GM19324 (cell line): ENCODE data around the gene RNF215.
A peak's percentile ranks its signal among the peaks of the same experiment; 100 is the strongest.
"Not testable (repeated sequence)": the region's sequence is repeated elsewhere in the genome, so short reads cannot be mapped to it uniquely, and the experiment has no call there.

Experiments
- ATAC-seq: cut with Tn5 transposase; IDR thresholded peaks from one replicate; pipeline ENCODE4 v1.9.1; 2021; ENCODE audit warnings: mild to moderate bottlenecking, moderate library complexity; ENCODE audit not compliant: unreplicated experiment, low FRiP score

Gene RNF215

DNA sequence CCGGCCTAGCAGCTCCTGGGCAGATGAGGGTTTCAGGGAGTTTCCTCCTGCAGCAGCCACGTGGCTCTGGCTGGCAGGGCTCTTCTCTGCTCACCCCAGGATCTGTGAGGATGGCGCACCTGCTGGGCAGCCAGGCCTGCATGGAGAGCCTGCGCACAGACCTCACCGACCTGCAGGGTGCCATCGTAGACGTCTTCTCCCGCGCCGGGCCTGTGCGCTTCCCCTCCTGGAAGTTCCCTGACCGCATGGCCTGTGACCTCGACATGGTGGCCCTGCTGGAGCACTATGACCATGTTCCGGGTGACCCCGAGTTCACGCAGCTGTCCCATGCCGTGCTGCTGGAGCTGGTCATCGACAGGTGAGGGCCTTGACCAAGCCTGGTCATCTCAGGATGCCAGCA lies 21.3 kb downstream of the RNF215 start:
- no peak for ATAC-seq

DNA sequence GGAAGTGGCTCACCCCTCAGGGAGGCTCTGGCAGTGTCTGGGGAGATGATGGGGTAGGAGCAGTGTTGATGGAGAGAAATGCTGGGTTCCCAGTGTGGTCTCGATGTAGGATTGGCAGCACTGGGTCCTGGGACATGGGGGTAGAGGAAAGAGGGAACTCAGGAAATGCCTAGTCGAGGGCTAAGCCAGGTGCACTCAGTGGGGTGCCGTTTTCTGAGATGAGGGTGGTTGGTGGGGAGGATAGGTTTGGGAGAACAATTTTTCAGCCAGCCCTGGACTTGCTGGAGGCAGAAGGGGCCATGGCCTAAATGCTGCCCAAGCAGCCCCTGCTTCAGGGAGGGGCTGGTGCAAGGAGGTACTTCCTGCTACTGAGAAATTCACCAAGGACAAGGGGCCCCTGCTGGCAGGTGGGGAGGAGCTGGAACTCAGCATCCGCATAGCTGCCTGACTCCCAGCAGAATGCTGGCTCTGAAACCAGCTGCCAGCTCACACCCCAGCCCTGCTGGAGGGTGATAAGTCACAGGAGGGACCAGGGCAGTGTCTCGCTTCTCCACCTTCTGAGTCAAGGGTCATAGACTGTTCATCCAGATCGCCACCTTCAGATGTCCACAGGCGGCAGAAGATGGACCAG lies 24.4 kb downstream of the RNF215 start:
- no peak for ATAC-seq

DNA sequence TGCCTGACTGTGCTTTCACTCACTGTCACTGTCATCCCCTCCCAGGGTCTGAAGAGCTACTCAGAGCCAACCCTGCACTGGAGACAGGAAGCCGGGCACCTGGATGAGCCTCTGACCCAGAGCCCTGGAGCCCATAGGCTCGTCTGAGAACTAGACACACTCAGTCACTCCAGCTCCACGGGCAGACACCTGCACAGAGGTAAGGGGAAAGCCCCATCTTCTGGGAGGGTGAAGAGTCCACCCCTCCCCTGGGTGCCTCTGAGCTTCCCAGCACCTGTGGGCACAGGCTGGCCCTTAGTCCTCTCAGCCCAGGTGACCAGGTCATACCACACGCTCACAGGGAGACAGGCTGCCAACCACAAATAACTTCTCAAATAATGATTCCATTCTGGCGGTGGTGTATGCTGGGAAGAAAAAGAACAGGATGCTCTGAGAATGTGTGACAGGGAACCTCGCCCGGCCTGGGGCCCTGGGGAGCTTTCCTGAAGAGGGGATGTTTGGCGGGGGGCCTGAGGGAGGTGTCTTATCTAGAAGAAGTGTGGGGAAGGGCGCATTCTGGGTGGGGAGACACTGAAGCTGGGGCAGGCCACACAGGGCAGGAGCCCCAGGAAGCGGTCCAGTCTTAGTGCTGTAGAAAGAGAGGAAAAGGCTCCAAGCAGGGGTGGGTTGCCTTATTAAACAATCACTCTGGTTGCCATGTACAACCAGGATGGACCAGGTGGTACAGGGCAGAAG lies 25.1 kb downstream of the RNF215 start:
- ATAC-seq = no peak

DNA sequence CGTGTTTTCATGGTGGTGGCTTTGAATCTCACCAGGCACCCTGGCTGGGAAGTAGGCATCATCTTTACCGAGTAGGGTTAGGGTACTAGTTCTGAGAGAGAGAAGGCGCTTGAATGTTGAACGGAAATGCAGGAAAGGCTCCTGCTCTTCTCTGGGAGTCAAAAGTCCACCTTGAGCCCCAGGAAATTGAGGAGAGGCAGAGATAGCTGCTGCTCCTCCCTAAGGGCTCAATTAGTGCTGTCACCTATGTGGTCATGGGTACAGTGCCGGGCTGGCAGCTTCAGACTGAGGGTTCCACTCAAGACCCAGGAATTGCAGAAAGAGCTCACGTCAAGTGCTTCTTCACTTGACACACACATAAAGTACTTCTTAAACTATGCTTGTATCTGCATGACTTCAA lies 28.7 kb downstream of the RNF215 start:
- ATAC-seq = no peak

DNA sequence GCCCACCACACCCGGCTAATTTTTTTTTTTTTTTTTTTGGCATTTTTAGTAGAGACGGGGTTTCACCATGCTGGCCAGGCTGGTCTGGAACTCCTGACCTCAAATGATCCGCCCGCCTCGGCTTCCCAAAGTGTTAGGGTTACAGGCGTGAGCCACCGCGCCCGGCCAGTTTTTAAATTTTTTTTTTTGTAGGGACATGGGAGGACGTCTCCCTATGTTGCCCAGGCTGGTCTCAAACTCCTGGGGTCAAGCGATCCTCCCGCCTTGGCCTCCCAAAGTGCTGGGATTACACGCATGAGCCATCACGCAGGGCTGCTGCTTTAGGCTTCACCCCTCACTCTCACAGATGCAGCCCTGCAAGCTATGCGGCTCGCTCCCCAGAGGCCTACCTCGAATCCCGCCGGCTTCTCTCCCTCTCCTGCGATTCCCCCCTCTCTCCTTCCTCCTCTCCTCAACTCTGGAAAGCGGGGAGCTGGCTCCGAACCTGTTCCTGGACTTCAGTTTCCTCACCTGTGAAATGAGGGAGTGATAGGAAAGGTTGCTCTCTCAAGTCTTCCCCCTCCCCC lies 29.5 kb downstream of the RNF215 start:
- ATAC-seq = no peak

DNA sequence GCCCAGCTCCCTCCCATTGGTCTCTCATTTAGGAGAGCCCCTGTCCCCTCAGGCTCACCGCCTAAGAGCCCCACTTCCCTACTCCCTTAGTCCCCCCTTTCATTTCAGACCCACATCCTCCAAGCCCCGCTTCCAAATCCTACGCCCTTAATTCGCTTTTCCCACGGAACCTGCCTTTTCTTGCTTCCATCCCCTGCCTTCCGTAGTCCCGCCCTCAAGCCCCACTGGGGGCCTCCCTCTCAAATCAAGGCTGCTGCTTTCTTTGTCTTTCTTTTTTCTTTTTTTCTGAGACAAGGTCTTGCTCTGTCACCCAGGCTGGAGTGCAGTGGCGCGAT lies 30.0 kb downstream of the RNF215 start:
- no peak for ATAC-seq

DNA sequence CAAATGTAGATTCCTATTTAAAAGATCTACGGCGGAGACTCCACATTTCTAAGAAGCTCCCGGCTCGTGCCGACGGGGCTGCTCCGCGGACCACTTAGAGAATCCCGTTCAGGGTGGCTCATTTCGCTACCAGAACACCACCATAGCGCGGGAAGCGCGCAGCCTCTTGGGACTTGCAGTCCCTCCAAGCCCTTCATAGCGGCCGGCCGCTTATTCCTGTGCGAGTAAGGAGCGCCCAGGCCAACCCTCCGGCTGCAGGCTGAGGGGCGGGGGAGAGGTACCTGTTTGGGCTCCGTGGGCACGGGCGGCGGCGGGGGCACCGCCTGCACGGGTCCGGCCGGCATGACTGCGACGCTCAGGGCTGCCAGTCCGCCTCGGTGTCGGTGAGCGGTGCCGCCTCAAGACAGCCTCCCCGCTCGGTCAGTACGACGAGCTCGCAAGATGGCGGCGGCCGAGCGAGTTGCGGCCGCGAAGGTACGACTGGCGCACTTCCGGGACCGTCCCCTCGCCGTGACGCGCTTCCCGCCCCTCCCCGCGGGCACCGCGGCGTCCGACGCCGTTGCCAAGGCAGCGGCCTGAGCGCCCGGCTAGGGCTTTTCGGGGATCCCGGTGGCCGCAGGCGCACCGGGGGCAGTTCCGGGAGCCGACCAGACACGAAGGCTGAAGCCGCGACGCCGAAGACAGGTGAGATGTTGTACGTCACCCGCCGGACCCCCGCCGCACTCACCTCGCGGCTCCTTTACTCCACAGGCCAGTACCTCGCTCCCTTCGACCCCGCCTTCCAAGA lies 30.6 kb downstream of the RNF215 start, which contains the start of the genes CCDC157 and SF3A1:
TSS of gene CCDC157 (plus strand) at position 559 of the 787 bp plus-strand sequence. CDS start 8,994 bp downstream, outside the sequence.
TSS of gene SF3A1 (minus strand) at position 446 of the 787 bp plus-strand sequence. CDS start at position 344, 102 bp downstream.
- ATAC-seq = peak; percentile 95

DNA sequence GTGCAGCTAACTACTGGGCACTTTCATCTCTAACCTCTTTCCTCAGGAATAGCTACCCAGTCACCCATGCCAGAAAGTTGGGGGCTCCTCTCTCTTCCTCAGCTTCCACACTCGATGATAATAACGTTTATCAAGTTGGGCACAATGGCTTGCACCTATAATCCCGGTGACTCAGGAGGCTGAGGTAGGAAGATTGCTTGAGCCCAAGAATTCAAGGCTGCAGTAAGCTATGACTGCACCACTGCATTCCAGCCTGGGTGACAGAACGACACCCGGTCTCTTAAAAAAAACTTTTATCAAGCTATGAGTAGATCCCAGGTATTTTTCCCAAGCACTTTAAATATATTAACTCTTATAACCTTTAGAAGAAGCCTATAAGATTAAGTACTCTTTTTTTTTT lies 32.6 kb downstream of the RNF215 start:
- ATAC-seq = no peak

DNA sequence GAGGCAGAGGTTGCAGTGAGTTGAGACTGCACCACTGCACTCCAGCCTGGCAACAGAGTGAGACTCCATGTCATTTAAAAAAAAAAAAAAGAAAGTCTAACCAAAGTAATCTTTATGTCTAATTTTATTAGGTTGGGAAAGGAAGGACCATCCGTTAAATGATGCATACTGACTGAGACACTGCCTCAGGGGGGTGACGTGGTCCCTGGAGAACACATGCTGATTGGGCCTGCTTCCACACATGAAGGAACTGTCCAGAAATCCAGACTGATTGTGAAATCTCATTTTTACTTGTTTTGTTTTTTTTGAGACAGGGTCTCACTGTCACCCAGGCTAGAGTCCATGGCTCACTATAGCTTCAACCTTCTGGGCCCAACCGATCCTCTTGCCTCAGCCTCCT lies 36.0 kb downstream of the RNF215 start:
- no peak for ATAC-seq

DNA sequence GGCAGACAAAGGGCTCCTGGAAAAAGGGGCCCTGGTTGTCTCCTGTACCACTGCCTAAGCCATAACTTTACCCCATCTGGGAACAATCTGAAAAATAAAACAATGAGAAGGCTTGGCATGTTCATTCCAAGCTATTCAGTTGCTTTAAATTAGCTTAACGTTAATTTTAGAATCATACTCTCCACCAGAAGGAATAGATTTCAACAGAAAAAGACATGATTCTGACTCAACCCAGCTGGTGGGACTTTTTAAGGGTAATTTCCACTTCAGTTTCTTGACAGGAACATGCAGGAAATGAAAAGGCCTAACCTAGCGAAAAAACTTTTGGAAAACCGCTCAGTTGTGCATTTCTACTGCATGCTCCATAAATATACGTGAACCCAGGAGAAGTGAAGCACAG lies 38.4 kb downstream of the RNF215 start:
- no peak for ATAC-seq

DNA sequence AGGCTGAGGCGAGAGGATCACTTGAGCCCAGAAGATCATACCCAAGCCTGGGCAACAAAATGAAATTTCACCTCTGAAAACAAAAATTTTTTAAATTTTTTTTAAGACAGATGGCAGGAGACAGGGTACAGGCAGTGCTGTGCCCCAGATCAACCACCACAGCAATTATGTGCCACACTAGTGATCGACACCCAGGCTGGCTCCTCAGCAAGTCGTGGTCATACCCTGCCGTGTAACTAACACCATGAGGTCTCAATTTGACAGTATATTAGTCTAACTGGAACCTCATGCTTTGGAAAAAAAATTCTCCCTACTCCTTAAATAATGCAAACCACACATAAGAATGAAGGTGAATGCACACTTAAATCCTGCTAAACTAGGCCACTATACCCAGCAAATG lies 38.8 kb downstream of the RNF215 start:
- no peak for ATAC-seq

DNA sequence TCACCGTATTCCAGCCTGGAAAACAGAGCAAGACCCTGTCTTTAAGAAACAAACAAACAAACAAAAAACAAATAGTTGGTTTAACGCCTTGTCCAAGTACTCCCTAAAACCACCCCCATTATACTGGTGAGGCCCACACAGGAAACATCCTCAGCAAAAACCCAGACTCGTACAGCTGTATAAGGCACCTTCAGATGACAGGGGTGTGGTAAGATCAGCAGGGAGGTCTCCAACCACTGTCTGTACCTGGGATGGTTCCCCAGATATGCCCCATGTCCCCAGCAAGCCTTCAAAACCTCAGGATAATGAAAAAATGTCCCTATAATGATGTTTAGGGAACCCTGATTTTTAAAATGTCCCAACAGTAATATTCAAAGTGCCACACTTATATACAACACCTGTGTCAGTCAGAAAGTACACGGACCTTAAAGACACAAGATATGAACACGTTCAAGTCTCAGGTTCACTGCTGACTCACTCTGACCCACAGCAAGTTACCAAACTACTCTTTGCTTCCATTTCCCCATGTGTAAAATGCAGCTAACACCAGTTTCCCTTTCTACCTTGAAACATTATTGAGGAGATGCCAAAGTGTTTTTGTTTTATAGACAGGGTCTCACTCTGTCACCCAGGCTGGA lies 39.8 kb downstream of the RNF215 start:
- ATAC-seq = no peak

DNA sequence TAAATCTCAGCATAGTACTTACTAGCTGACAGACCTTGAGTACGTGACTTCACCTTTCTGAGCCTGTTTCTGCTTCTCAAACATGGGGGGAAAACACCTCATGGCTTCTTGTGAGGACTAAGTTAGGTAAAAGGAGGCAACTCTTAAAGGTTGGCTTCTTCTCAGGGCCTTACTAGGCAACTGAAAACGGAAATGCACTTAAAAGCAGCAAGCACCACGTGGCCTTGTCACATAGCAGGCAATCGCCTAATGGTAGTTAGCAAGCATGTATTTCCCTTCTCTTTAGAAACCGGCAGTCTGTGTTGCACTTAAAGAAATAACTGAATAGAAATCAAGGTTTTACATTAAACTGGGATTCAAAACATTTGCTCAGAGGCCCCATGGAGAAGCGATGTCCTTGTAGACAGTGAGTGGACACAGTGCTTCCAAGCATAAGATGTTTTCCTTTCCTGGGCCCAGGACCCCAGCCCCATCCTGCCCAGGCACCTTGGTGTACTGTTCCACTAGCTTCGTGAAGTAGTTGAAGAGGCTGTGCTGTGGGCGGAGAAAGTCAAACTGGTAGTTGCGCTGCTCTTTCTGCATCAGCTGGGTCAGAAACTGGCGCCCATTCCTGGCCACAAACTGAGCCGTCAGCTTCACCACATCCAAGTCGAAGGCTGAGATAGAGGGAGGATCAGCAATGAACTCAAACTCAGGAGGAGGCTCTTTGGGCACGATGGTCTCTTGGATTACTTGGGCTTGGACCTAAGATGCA lies 42.6 kb downstream of the RNF215 start:
- ATAC-seq = no peak

DNA sequence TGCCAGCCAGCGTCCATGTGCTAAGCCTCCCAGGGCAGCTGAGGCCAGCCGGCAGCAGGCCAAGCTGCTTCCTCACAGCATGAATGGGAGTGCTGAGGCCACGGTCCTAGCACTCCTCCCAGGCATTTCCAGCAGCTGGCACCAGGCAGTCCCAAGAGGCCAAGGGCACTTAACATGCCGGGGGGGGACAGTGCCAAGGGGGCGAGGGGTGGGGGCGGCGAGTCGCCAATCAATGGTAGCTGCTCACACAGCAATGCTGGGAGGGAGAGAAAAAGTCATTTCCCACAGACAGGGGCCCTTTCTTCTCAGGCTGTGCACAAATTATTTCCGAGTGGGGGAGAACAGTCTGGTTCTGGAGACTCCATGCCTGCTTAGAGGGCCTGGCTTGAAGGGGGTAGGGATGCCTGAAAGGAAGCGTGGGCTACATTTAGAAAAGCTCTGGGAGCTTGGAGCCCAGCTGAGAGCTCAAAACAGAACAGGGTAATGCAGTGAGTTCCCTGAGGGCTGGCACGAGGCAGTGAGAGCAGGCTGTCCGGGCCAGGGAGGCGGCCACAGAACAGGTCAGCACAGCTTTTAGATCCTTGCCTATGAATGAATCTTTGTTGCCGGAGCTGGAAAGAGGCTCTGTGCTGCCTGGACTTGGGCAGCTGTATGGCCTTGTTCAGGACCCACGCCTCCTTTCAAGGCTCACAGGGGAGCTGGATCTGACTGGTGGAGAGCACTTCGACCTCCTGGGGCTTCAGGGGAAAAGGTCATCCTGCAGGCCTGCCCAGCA lies 46.1 kb downstream of the RNF215 start:
- ATAC-seq = no peak

DNA sequence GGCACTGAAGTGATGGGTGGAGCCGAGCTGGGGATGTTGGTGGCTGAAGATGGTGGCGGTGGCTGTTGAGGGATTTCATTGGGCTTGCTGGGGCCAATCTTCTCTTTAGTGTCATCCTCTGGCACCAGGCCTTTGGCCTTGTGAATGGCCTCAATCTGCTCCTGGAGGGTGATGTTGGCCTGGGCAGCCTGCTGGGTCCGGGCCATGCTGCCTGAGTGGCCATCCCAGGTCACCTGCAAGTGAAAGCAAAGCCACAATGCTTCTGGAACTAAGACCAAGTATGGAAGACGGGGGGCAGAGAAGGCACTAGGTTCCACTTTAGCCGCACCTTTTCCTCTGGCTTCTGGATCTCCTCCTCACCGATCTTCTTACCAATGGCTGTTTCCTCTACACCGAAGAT lies 48.4 kb downstream of the RNF215 start:
- ATAC-seq = no peak

DNA sequence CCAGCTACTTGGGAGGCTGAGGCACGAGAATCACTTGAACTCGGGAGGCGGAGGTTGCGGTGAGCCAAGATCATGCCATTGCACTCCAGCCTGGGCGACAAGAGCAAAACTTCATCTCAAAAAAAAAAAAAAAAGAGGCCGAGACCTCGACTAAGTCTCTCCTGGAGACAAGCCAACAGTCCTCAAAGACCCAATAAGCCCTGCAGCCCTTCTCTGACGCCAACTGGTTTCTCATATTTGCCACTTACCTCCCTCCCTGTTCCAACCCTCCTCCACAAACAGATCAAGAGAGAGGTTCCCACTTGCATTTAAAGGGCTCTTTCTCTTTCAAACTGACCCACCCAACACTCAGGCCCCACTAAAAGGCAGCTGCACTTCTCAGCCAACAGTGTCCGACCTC lies 48.9 kb downstream of the RNF215 start:
- not testable (repeated sequence) for ATAC-seq

DNA sequence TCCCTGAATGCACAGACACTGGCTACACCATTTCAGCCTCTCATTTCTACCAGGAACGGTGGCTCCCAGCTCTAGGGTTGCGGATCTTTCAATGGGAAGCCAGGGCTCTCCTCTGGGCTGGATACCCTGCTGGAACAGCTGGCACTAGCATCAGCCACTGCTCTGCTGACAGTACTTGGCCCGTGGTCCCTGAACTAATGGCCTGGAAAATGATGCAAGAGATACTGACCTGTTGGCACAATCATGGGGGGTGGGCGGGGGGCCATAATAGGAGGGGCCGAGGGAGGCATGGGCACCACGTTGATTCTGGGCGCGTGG lies 49.8 kb downstream of the RNF215 start:
- ATAC-seq = no peak

DNA sequence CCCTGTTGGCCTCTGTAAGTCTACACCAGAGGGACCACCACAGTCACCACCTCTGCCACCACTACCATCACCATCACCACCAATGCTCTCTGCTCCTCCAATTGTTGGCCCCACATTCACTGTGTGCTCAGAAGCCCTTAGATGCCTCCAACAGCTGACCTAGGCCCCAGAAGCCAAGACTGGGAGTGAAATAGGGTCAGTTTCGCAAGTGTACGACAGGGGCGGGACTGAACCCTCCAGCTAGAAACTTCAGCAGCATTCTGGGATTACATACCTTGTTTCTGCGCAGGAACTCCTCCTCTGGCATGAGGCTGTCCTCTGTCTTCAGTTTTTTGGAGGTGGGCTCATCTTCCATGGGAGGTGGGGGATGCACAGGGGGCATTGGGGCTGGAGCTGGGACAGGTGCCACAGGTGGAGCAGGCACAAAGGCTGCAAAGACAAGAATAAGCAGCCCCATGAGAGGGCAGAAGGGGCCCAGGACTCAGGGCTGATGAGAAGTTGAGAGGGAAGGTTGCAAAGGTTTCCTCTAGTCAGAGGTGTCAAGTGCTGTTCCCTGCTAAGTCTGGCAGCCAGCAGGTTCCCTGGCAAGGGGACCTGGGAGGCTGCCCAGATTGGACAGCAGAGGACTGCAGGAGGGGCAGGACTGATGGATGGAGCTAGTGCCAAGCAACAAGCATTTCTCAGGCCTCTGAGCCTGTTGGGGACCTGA lies 50.3 kb downstream of the RNF215 start:
- no peak for ATAC-seq

DNA sequence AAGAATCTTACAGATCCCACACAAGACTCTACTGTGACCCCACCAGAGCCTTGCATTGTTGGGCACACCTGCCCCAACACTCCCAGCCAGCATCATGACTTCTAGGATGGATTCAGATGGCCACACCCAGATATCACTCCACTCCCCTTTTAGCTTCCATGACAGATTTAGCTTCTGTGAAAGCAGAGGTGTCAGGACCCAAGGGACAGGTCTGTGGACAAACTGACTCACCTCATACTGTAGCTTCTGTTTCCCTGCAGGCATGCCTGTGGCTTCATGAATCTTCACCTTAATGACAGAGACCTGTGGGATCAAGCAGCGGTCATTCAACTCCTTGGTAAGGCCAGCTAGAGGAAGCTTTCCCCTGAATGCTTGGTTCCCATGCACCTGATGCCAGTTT lies 52.0 kb downstream of the RNF215 start:
- no peak for ATAC-seq
